Posterior cingulate gyrus (tissue), 11 donors: Measurements from ENCODE around the gene LUC7L.
"Not testable (repeated sequence)": the region's sequence is repeated elsewhere in the genome, so short reads cannot be mapped to it uniquely, and the experiment has no call there.

ENCODE experiments used
- DNase-seq, 10 donors: peaks; one replicate each; pipeline versions ENCODE4 v3.0.0 to v3.0.0-alpha.2; 2020 to 2021; ENCODE audit warnings: mixed read lengths in 3 of 10
- intact Hi-C: fragments of 100-400 bp; cut with DNase I; formaldehyde crosslinking; loops from one replicate; pipeline ENCODE4 v1.15.1; 2023

LUC7L gene

DNA sequence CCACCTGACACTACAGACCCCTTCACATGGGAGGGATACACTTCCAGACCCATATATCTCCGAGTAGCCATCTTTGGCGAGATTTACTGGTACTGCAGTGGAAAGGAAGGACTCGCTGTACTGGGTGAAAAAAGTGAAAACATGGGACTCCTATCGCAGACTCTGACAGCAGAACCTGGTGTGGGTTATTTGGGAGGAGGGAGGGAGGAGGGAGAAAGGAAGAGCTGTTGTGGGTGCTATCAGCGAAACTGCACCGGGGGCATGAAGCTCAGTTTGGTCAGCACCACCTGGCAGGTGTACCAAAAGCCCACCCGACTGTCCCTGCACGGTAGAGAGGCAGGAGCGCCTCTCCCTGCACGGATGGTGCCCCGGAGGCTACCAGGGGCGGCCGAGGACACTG is 44.0 kb downstream of the LUC7L start:
- DNase-seq, result no peak
- intact Hi-C loops, result no loop called here

DNA sequence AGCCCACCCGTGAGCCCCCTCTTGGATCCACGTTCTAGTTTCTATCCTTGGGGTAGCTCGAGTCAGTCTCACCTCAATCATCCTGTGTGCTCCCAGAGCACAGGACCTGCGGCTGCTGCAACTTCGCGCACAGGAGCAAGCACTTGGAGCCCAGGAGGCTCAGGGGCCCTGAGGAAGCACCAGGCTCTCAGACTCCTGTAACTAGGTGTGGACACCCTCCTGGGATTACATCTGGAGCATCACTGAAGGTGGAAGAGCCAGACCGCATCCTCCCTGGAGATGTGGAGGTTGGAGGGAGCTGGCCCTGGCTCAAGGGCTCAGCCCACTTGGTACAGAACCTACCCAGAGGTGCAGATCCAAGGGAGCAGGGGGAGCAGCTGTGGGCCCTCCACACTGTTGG is 46.2 kb downstream of the LUC7L start:
- DNase-seq, result no peak
- intact Hi-C loops, result no loop called here

DNA sequence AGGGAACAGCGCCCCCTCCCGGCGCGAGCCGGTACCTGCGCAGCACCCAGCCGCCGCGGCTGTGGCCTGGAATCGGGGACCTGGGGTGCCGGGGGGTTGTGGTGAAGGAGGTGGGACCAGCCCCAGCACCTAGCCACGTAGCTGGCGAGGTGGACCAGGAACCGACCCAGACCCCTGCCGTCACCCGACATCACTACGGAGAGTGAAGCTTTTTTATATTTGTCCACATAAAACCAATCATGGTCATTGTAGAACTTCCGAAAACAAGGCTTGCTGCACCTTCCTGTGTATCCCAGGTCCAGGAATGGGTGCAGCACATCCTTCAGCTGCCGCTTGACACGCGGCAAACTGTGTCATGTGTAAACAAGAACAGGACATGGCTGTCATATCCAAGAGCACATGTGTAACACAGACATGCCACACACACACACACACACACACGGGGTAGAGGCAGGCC is 47.7 kb downstream of the LUC7L start:
- intact Hi-C loops, result loop anchor here (2.0 kb wide), 1 partner anchor 75 kb away; no protein-coding TSS in a partner anchor
- peak in 8 of 10 donors; percentile 36 to 96 (median 72) for DNase-seq

DNA sequence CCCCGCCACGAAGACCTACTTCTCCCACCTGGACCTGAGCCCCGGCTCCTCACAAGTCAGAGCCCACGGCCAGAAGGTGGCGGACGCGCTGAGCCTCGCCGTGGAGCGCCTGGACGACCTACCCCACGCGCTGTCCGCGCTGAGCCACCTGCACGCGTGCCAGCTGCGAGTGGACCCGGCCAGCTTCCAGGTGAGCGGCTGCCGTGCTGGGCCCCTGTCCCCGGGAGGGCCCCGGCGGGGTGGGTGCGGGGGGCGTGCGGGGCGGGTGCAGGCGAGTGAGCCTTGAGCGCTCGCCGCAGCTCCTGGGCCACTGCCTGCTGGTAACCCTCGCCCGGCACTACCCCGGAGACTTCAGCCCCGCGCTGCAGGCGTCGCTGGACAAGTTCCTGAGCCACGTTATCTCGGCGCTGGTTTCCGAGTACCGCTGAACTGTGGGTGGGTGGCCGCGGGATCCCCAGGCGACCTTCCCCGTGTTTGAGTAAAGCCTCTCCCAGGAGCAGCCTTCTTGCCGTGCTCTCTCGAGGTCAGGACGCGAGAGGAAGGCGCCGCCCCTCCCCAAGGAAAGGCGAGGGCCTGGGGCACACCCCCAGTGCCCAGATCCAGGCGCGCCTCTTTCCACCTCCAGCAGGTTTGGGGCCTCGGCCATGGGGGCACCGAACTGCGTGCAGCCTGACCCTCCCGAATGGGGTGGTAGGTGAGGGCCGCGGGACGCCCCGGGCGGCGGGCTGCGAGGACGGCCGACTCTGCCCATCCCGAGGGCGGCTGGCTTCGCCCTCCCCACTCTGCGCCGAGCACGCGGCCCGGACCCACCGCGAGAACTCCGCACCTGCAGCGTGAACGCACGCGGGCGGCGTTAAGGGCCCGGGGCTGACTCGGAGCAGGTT is 48.3 kb downstream of the LUC7L start:
- DNase-seq, result peak in 5 of 10 donors; percentile 15 to 85 (median 70)
- intact Hi-C loops, result loop anchor here (2.0 kb wide), 1 partner anchor 74 kb away; no protein-coding TSS in a partner anchor

DNA sequence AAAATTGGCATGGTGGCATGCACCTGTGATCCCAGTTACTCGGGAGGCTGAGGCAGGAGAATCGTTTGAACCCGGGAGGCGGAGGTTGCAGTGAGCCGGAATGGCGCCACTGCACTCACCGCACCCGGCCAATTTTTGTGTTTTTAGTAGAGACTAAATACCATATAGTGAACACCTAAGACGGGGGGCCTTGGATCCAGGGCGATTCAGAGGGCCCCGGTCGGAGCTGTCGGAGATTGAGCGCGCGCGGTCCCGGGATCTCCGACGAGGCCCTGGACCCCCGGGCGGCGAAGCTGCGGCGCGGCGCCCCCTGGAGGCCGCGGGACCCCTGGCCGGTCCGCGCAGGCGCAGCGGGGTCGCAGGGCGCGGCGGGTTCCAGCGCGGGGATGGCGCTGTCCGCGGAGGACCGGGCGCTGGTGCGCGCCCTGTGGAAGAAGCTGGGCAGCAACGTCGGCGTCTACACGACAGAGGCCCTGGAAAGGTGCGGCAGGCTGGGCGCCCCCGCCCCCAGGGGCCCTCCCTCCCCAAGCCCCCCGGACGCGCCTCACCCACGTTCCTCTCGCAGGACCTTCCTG is 49.1 kb downstream of the LUC7L start, which contains the start of gene HBQ1:
HBQ1 (plus strand) TSS at position 359 of the 575 bp plus-strand sequence; CDS start at position 387, 28 bp downstream.
- DNase-seq, result no peak
- intact Hi-C loops, result loop anchor here (2.0 kb wide), 1 partner anchor 73 kb away; no protein-coding TSS in a partner anchor

- intact Hi-C loops, result loop anchor here (2.0 kb wide), 1 partner anchor 73 kb away; no protein-coding TSS in a partner anchor
- DNase-seq, result no peak
These were observed 49.8 kb downstream of the LUC7L start for GRCh38 chr16:179211-180092.

- intact Hi-C loops, result no loop called here
- no peak for DNase-seq
These were observed 50.6 kb downstream of the LUC7L start for GRCh38 chr16:178668-179015.

DNA sequence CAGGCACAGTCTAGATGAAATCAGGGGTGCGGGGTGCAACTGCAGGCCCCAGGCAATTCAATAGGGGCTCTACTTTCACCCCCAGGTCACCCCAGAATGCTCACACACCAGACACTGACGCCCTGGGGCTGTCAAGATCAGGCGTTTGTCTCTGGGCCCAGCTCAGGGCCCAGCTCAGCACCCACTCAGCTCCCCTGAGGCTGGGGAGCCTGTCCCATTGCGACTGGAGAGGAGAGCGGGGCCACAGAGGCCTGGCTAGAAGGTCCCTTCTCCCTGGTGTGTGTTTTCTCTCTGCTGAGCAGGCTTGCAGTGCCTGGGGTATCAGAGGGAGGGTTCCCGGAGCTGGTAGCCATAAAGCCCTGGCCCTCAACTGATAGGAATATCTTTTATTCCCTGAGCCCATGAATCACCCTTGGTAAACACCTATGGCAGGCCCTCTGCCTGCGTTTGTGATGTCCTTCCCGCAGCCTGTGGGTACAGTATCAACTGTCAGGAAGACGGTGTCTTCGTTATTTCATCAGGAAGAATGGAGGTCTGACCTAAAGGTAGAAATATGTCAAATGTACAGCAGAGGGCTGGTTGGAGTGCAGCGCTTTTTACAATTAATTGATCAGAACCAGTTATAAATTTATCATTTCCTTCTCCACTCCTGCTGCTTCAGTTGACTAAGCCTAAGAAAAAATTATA is 51.1 kb downstream of the LUC7L start:
- no peak for DNase-seq
- intact Hi-C loops, result no loop called here

DNA sequence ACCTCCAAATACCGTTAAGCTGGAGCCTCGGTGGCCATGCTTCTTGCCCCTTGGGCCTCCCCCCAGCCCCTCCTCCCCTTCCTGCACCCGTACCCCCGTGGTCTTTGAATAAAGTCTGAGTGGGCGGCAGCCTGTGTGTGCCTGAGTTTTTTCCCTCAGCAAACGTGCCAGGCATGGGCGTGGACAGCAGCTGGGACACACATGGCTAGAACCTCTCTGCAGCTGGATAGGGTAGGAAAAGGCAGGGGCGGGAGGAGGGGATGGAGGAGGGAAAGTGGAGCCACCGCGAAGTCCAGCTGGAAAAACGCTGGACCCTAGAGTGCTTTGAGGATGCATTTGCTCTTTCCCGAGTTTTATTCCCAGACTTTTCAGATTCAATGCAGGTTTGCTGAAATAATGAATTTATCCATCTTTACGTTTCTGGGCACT is 51.8 kb downstream of the LUC7L start:
- intact Hi-C loops, result no loop called here
- DNase-seq, result no peak

DNA sequence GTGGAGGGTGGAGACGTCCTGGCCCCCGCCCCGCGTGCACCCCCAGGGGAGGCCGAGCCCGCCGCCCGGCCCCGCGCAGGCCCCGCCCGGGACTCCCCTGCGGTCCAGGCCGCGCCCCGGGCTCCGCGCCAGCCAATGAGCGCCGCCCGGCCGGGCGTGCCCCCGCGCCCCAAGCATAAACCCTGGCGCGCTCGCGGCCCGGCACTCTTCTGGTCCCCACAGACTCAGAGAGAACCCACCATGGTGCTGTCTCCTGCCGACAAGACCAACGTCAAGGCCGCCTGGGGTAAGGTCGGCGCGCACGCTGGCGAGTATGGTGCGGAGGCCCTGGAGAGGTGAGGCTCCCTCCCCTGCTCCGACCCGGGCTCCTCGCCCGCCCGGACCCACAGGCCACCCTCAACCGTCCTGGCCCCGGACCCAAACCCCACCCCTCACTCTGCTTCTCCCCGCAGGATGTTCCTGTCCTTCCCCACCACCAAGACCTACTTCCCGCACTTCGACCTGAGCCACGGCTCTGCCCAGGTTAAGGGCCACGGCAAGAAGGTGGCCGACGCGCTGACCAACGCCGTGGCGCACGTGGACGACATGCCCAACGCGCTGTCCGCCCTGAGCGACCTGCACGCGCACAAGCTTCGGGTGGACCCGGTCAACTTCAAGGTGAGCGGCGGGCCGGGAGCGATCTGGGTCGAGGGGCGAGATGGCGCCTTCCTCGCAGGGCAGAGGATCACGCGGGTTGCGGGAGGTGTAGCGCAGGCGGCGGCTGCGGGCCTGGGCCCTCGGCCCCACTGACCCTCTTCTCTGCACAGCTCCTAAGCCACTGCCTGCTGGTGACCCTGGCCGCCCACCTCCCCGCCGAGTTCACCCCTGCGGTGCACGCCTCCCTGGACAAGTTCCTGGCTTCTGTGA is 52.5 kb downstream of the LUC7L start, which contains the start of gene HBA1:
HBA1 (plus strand) TSS at position 204 of the 906 bp plus-strand sequence; CDS start at position 241, 37 bp downstream.
- intact Hi-C loops, DNase-seq: not testable (repeated sequence)

DNA sequence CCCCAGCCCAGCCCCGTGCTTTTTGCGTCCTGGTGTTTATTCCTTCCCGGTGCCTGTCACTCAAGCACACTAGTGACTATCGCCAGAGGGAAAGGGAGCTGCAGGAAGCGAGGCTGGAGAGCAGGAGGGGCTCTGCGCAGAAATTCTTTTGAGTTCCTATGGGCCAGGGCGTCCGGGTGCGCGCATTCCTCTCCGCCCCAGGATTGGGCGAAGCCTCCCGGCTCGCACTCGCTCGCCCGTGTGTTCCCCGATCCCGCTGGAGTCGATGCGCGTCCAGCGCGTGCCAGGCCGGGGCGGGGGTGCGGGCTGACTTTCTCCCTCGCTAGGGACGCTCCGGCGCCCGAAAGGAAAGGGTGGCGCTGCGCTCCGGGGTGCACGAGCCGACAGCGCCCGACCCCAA is 53.2 kb downstream of the LUC7L start:
- intact Hi-C loops, result not testable (repeated sequence)
- peak in 1 of 10 donors; percentile 65 for DNase-seq

DNA sequence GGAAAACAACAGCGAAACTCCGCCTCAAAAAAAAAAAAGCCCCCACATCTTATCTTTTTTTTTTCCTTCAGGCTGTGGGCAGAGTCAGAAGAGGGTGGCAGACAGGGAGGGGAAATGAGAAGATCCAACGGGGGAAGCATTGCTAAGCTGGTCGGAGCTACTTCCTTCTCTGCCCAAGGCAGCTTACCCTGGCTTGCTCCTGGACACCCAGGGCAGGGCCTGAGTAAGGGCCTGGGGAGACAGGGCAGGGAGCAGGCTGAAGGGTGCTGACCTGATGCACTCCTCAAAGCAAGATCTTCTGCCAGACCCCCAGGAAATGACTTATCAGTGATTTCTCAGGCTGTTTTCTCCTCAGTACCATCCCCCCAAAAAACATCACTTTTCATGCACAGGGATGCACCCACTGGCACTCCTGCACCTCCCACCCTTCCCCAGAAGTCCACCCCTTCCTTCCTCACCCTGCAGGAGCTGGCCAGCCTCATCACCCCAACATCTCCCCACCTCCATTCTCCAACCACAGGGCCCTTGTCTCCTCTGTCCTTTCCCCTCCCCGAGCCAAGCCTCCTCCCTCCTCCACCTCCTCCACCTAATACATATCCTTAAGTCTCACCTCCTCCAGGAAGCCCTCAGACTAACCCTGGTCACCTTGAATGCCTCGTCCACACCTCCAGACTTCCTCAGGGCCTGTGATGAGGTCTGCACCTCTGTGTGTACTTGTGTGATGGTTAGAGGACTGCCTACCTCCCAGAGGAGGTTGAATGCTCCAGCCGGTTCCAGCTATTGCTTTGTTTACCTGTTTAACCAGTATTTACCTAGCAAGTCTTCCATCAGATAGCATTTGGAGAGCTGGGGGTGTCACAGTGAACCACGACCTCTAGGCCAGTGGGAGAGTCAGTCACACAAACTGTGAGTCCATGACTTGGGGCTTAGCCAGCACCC is 54.0 kb downstream of the LUC7L start:
- DNase-seq, result peak in 1 of 10 donors; percentile 35
- intact Hi-C loops, result no loop called here

DNA sequence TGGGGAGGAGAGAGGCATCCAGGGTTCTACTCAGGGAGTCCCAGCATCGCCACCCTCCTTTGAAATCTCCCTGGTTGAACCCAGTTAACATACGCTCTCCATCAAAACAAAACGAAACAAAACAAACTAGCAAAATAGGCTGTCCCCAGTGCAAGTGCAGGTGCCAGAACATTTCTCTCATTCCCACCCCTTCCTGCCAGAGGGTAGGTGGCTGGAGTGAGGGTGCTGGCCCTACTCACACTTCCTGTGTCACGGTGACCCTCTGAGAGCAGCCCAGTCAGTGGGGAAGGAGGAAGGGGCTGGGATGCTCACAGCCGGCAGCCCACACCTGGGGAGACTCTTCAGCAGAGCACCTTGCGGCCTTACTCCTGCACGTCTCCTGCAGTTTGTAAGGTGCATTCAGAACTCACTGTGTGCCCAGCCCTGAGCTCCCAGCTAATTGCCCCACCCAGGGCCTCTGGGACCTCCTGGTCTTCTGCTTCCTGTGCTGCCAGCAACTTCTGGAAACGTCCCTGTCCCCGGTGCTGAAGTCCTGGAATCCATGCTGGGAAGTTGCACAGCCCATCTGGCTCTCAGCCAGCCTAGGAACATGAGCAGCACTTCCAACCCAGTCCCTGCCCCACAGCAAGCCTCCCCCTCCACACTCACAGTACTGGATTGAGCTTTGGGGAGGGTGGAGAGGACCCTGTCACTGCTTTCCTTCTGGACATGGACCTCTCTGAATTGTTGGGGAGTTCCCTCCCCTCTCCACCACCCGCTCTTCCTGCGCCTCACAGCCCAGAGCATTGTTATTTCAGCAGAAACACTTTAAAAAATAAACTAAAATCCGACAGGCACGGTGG is 55.1 kb downstream of the LUC7L start:
- not testable (repeated sequence) for DNase-seq

DNA sequence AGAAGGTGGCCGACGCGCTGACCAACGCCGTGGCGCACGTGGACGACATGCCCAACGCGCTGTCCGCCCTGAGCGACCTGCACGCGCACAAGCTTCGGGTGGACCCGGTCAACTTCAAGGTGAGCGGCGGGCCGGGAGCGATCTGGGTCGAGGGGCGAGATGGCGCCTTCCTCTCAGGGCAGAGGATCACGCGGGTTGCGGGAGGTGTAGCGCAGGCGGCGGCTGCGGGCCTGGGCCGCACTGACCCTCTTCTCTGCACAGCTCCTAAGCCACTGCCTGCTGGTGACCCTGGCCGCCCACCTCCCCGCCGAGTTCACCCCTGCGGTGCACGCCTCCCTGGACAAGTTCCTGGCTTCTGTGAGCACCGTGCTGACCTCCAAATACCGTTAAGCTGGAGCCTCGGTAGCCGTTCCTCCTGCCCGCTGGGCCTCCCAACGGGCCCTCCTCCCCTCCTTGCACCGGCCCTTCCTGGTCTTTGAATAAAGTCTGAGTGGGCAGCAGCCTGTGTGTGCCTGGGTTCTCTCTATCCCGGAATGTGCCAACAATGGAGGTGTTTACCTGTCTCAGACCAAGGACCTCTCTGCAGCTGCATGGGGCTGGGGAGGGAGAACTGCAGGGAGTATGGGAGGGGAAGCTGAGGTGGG is 55.9 kb downstream of the LUC7L start:
- intact Hi-C loops, result not testable (repeated sequence)
- DNase-seq, result peak in 1 of 10 donors; percentile 46

More for the DNA sequence above, 55.1 kb downstream of the LUC7L start:
- intact Hi-C loops, result not testable (repeated sequence)

DNA sequence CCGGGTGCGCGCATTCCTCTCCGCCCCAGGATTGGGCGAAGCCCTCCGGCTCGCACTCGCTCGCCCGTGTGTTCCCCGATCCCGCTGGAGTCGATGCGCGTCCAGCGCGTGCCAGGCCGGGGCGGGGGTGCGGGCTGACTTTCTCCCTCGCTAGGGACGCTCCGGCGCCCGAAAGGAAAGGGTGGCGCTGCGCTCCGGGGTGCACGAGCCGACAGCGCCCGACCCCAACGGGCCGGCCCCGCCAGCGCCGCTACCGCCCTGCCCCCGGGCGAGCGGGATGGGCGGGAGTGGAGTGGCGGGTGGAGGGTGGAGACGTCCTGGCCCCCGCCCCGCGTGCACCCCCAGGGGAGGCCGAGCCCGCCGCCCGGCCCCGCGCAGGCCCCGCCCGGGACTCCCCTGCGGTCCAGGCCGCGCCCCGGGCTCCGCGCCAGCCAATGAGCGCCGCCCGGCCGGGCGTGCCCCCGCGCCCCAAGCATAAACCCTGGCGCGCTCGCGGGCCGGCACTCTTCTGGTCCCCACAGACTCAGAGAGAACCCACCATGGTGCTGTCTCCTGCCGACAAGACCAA is 56.8 kb downstream of the LUC7L start, which contains the start of gene HBA2:
HBA2 (plus strand) TSS at position 503 of the 568 bp plus-strand sequence; CDS start at position 540, 37 bp downstream.
- intact Hi-C loops, DNase-seq: not testable (repeated sequence)

DNA sequence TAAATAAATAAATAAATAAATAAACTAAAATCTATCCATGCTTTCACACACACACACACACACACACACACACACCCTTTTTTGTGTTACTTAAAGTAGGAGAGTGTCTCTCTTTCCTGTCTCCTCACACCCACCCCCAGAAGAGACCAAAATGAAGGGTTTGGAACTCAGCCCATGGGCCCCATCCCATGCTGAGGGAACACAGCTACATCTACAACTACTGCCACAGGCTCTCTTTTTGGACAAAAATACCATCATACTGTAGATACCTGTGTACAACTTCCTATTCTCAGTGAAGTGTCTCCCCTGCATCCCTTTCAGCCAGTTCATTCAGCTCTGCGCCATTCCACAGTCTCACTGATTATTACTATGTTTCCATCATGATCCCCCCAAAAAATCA is 58.5 kb downstream of the LUC7L start:
- DNase-seq, result no peak
- intact Hi-C loops, result no loop called here
